ENCODE results near the gene PDZRN4. TPM values are rescaled to one million over a fixed set of nuclear protein-coding genes. Genes with fewer than 3 reads are reported as not detected.
"Not testable (repeated sequence)": the region's sequence is repeated elsewhere in the genome, so short reads cannot be mapped to it uniquely, and the experiment has no call there.

The PDZRN4 gene
- total RNA-seq, 2 donors from 2014 or later: 0.52 to 0.99 TPM

GRCh38 chr12:41293461-41293860 is 105.3 kb downstream of the PDZRN4 start:
- DNase-seq: no peak
- 63 to 65% methylated on average over 1 of the region's 1 CpG for WGBS, 2 donors
- Histone ChIP-seq H3K36me3 (replicated peaks in 1 of 2; ENCODE audit: insufficient read depth in 1 of 2, low read depth in 2 of 2) (no peaks in the 10 kb centered on the region), H3K27ac (no peak overlapping the region), H3K4me1 (no peaks in the 10 kb centered on the region), H3K9me3 (no peaks in the 10 kb centered on the region), H3K4me3 (no peak overlapping the region), H3K27me3 (no peaks in the 10 kb centered on the region)
- no peak for ATAC-seq
- TF ChIP-seq CTCF (IDR thresholded peaks at IDR 0.05) (no peak), POLR2A (IDR thresholded peaks at IDR 0.05) (no peak)
- intact Hi-C loops (cut with DNase I): no loop called here

GRCh38 chr12:41302979-41303403 is 114.9 kb downstream of the PDZRN4 start:
- 85 to 88% methylated on average over 5 of the region's 5 CpGs for WGBS, 2 donors
- Histone ChIP-seq H3K9me3 (no peaks in the 10 kb centered on the region), H3K4me3 (no peak overlapping the region), H3K36me3 (replicated peaks in 1 of 2; ENCODE audit: insufficient read depth in 1 of 2, low read depth in 2 of 2) (no peaks in the 10 kb centered on the region), H3K4me1 (no peaks in the 10 kb centered on the region), H3K27me3 (no peaks in the 10 kb centered on the region), H3K27ac (no peak overlapping the region)
- TF ChIP-seq CTCF (IDR thresholded peaks at IDR 0.05): no peak
- TF ChIP-seq POLR2A (IDR thresholded peaks at IDR 0.05): no peak
- DNase-seq: no peak
- no peak for ATAC-seq
- intact Hi-C loops (cut with DNase I): no loop called here

- intact Hi-C loops (cut with DNase I): no loop called here
- WGBS, 2 donors: 59 to 76% methylated on average over 1 of the region's 1 CpG
- no peak for ATAC-seq
- Histone ChIP-seq H3K27me3 (no peaks in the 10 kb centered on the region), H3K4me3 (no peak overlapping the region), H3K4me1 (no peaks in the 10 kb centered on the region), H3K27ac (no peak overlapping the region), H3K9me3 (no peaks in the 10 kb centered on the region), H3K36me3 (replicated peaks in 1 of 2; ENCODE audit: insufficient read depth in 1 of 2, low read depth in 2 of 2) (no peaks in the 10 kb centered on the region)
- TF ChIP-seq POLR2A (IDR thresholded peaks at IDR 0.05): no peak
- TF ChIP-seq CTCF (IDR thresholded peaks at IDR 0.05): no peak
- no peak for DNase-seq
Measured at GRCh38 chr12:41304526-41304925, 116.4 kb downstream of the PDZRN4 start.

- TF ChIP-seq CTCF (IDR thresholded peaks at IDR 0.05): no peak
- no peak for TF ChIP-seq POLR2A (IDR thresholded peaks at IDR 0.05)
- intact Hi-C loops (cut with DNase I): no loop called here
Measured at GRCh38 chr12:41310367-41310766, 122.2 kb downstream of the PDZRN4 start.

GRCh38 chr12:41311883-41312282 is 123.8 kb downstream of the PDZRN4 start:
- ATAC-seq (no peak), DNase-seq (no peak)
- Histone ChIP-seq H3K36me3 (replicated peaks in 1 of 2; ENCODE audit: insufficient read depth in 1 of 2, low read depth in 2 of 2) (no peaks in the 10 kb centered on the region), H3K27me3 (no peaks in the 10 kb centered on the region), H3K27ac (no peak overlapping the region), H3K4me1 (no peaks in the 10 kb centered on the region), H3K4me3 (no peak overlapping the region), H3K9me3 (no peaks in the 10 kb centered on the region)
- WGBS, 2 donors: 83 to 86% methylated on average over 2 of the region's 2 CpGs
- no peak for TF ChIP-seq POLR2A (IDR thresholded peaks at IDR 0.05)
- TF ChIP-seq CTCF (IDR thresholded peaks at IDR 0.05): no peak
- intact Hi-C loops (cut with DNase I): no loop called here

More at GRCh38 chr12:41310367-41310766, 122.2 kb downstream of the PDZRN4 start:
- H3K27me3 ChIP-seq: no peaks in the 10 kb centered on the region
- H3K4me3 ChIP-seq: no peak overlapping the region
- ATAC-seq: no peak
- DNase-seq: no peak
- H3K4me1 ChIP-seq: no peaks in the 10 kb centered on the region
- H3K9me3 ChIP-seq: no peaks in the 10 kb centered on the region
- no peaks in the 10 kb centered on the region for H3K36me3 ChIP-seq (replicated peaks in 1 of 2; ENCODE audit: insufficient read depth in 1 of 2, low read depth in 2 of 2)
- no peak overlapping the region for H3K27ac ChIP-seq
- WGBS, 2 donors: 63 to 68% methylated on average over 2 of the region's 2 CpGs

GRCh38 chr12:41312451-41312850 is 124.3 kb downstream of the PDZRN4 start:
- H3K27me3 ChIP-seq; H3K36me3 ChIP-seq (replicated peaks in 1 of 2; ENCODE audit: insufficient read depth in 1 of 2, low read depth in 2 of 2); ATAC-seq; H3K4me1 ChIP-seq; intact Hi-C loops (cut with DNase I); H3K27ac ChIP-seq; DNase-seq; H3K9me3 ChIP-seq; H3K4me3 ChIP-seq: not testable (repeated sequence)
- WGBS, 2 donors: 53 to 70% methylated on average over 4 of the region's 4 CpGs
